Mammary epithelial cell (primary cell): ENCODE results near the gene WDR59.

ENCODE experiments used
- CTCF ChIP-seq, 2 donors: IDR thresholded peaks in 1 of 2; conservative IDR thresholded peaks in 1 of 2; 2 replicates each; pipeline ENCODE4 v1.5.1; 2011 to 2012; ENCODE audit warnings: inconsistent platforms in 2 of 2, low read length in 2 of 2, mild to moderate bottlenecking in 2 of 2, control low read depth in 1 of 2, low read depth in 1 of 2; ENCODE audit not compliant: insufficient read depth in 1 of 2; ENCODE audit errors: extremely low read depth in 1 of 2
- EZH2 ChIP-seq: IDR thresholded peaks from 2 replicates; pipeline ENCODE4 v1.6.1; 2012; ENCODE audit warnings: low read length, inconsistent platforms, borderline replicate concordance

- TF ChIP-seq EZH2: no peak
- TF ChIP-seq CTCF (conservative IDR thresholded peaks at IDR 0.05 in 1 of 2, IDR thresholded peaks at IDR 0.05 in 1 of 2; ENCODE audit: extremely low read depth in 1 of 2, insufficient read depth in 1 of 2, low read depth in 1 of 2, low read length in 2 of 2): no peak
Observed at GRCh38 chr16:74829637-74830036, 155.3 kb downstream of the WDR59 start.
